Left ventricle myocardium inferior (tissue), 1 donor: ENCODE measurements around the gene LRRN2. TPM values are rescaled to one million over a fixed set of nuclear protein-coding genes. Genes with fewer than 3 reads are reported as not detected.

Source experiments
- DNase-seq: peaks from one replicate; pipeline ENCODE4 v3.0.0-alpha.2; 2020
- H3K27ac ChIP-seq: fragments of 200-600 bp; replicated peaks from 2 replicates; pipeline ENCODE4 v1.8.0; 2021
- H3K27me3 ChIP-seq: fragments of 200-600 bp; 2 replicates; pipeline ENCODE4 v1.8.0; 2021; ENCODE audit warnings: low read depth
- H3K36me3 ChIP-seq: fragments of 200-600 bp; 2 replicates; pipeline ENCODE4 v1.8.0; 2021
- H3K4me1 ChIP-seq: fragments of 200-600 bp; 2 replicates; pipeline ENCODE4 v1.8.0; 2021
- H3K4me3 ChIP-seq: fragments of 200-600 bp; 2 replicates; pipeline ENCODE4 v1.8.0; 2021; ENCODE audit warnings: mild to moderate bottlenecking, moderate library complexity
- H3K9me3 ChIP-seq: fragments of 200-600 bp; replicated peaks from 2 replicates; pipeline ENCODE4 v1.8.0; 2021
- CTCF ChIP-seq: fragments of 200-600 bp; IDR thresholded peaks from 2 replicates; pipeline ENCODE4 v1.8.0; 2021; ENCODE audit warnings: antibody characterized with exemption, mild to moderate bottlenecking, borderline replicate concordance
- intact Hi-C: fragments of 100-400 bp; cut with micrococcal nuclease; formaldehyde crosslinking; loops from one replicate; pipeline ENCODE4 v1.11.0; 2022
- total RNA-seq: library from RNA; stranded (reverse); fragmentation: NEBNext Ultra II Directional; extraction: Animal tissue kit (Norgen Biotek cat#: 25700); gene quantifications from one replicate; pipeline ENCODE4 v1.2.1, GENCODE V29; 2021
- donor health status: DM: no; HTN: yes; CAD: no; lungs with severe emphysema.

LRRN2 gene
- total RNA-seq, 1 donor from 2014 or later, result 1.4 TPM

DNA sequence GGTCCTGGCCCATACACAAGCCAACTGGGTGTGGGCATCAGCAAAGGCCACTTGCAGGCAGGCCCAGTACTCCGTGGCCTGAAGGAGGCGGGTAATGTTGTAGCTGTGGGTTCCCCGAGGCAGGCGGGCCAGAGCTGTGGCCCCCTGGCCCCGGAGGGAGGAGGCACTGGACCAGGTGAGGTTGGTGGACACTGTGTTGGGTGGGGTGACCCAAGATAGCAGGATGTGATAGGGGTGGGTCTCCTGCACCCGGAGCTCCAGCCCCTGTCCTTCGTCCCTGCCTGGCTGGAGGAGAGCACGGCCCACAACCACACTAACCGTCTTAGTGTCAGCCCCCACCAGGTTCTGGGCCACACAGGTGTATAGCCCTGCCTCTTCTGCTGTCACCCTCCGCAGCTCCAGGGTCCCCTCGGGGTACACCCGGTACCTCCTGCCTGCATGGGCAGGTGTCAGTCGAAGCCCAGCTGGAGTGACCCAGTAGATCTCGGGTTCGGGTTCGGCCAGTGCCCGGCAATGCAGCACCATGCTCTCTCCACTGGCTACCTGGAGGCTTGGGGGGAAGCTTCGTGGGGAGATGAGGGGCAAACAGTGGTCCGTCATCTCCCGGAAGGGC is 67.3 kb downstream of the LRRN2 start:
- H3K9me3 ChIP-seq, result no peaks in the 10 kb centered on the region
- intact Hi-C loops, result no loop called here
- DNase-seq, result no peak
- no peak overlapping the region for H3K4me3 ChIP-seq
- no peaks in the 10 kb centered on the region for H3K4me1 ChIP-seq
- peaks cover 15% of the 10 kb centered on the region for H3K27me3 ChIP-seq
- H3K36me3 ChIP-seq, result no peaks in the 10 kb centered on the region
- no peak for TF ChIP-seq CTCF
- no peak overlapping the region for H3K27ac ChIP-seq

- TF ChIP-seq CTCF, result no peak
- Histone ChIP-seq H3K36me3 (no peaks in the 10 kb centered on the region), H3K27ac (no peak overlapping the region), H3K9me3 (no peaks in the 10 kb centered on the region), H3K4me1 (no peaks in the 10 kb centered on the region), H3K4me3 (no peak overlapping the region), H3K27me3 (peaks cover 15% of the 10 kb centered on the region)
- DNase-seq, result no peak
- intact Hi-C loops, result no loop called here
Measured at GRCh38 chr1:204617256-204618147, 68.0 kb downstream of the LRRN2 start.

DNA sequence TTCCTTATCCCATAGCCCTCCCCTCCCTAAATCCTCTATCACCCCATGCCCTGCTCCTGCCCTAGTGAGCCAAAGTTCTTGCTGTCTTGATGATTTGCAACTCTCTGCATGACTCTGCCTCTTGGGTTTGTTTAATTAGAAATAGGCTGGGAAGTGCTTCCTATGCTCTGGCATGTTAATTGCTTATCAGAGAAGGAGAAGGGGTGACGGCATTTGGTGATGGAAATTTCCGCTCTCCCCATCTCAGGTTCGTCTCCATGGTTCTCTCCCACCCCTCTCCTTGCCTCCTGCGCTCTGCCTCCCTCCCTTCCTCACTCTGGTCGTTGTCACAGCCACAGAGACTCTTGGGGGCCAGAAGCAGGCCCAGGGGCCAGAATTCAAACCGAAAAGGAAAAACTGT is 68.9 kb downstream of the LRRN2 start:
- no peaks in the 10 kb centered on the region for H3K9me3 ChIP-seq
- intact Hi-C loops, result no loop called here

GRCh38 chr1:204615881-204616280 is 69.7 kb downstream of the LRRN2 start:
- H3K27me3 ChIP-seq, result peaks cover 15% of the 10 kb centered on the region
- intact Hi-C loops, result no loop called here
- DNase-seq, result no peak
- H3K36me3 ChIP-seq, result no peaks in the 10 kb centered on the region
- no peak overlapping the region for H3K4me3 ChIP-seq
- no peaks in the 10 kb centered on the region for H3K4me1 ChIP-seq
- no peaks in the 10 kb centered on the region for H3K9me3 ChIP-seq
- no peak overlapping the region for H3K27ac ChIP-seq
- TF ChIP-seq CTCF, result no peak

More for the DNA sequence above, 68.9 kb downstream of the LRRN2 start:
- no peak for TF ChIP-seq CTCF
- H3K4me3 ChIP-seq, result no peak overlapping the region
- H3K4me1 ChIP-seq, result no peaks in the 10 kb centered on the region
- no peak for DNase-seq
- H3K27ac ChIP-seq, result no peak overlapping the region
- no peaks in the 10 kb centered on the region for H3K36me3 ChIP-seq
- H3K27me3 ChIP-seq, result peaks cover 15% of the 10 kb centered on the region

- Histone ChIP-seq H3K27me3 (peaks cover 26% of the 10 kb centered on the region), H3K4me3 (no peak overlapping the region), H3K4me1 (no peaks in the 10 kb centered on the region), H3K9me3 (no peaks in the 10 kb centered on the region), H3K36me3 (no peaks in the 10 kb centered on the region), H3K27ac (no peak overlapping the region)
- intact Hi-C loops, result no loop called here
- no peak for DNase-seq
- TF ChIP-seq CTCF, result no peak
Measured at GRCh38 chr1:204613636-204614035, 71.9 kb downstream of the LRRN2 start.
